Measurements from ENCODE around the gene ZNF418. TPM values are rescaled to one million over a fixed set of nuclear protein-coding genes. Genes with fewer than 3 reads are reported as not detected.
"Not testable (repeated sequence)": the region's sequence is repeated elsewhere in the genome, so short reads cannot be mapped to it uniquely, and the experiment has no call there.

Gene ZNF418
- total RNA-seq, 1 donor from 2014 or later, result 26.5 TPM

DNA sequence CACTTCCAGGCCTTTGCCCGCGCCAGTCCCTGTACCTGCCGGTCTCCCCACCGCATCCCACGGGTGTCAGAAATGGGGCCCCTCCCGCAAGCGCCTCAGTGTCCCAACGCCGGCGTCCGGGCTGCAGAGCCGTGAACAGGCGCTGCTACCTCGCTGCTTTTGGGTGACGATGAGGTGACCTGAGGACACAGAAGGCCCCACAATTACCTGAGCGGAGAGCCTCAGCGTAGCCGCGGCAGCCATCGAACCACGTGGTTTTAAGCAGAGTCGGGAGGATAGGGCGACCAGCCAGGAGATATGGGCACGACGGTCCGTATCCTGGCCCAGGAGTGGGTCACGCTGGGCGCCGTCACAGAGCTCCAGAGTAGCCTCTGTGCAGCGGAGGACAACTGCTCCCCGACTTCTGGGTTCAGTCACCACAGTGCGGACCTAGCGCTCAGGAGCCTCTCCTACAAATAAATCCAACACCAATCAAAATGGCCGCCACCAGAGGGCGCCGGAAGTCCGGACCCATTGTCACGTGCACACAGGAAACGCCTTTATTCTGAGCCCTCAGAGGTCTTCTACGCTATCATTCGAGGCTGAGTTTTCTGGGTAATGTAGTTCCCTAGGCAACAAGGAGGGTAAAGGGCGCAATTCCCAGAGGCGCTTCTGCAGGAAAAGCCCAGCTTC lies 46.5 kb downstream of the ZNF418 start, which contains the start of gene ZNF814:
ZNF814 (minus strand) TSS at position 478 of the 672 bp plus-strand sequence; CDS start at position 243, 235 bp downstream.
- H3K36me3 Mint-ChIP-seq (ENCODE audit: low read depth), result peaks cover 41% of the 10 kb centered on the region
- H3K27ac Mint-ChIP-seq, result peak within 1 kb of the TSS; percentile 84
- DNase-seq (peak; percentile 80), ATAC-seq (ENCODE audit: low read depth) (peak; percentile 95)
- CTCF ChIA-PET, result no interaction called here
- no peaks in the 10 kb centered on the region for H3K9me3 Mint-ChIP-seq
- POLR2A ChIA-PET, result interaction anchor here (0.5 to 2.6 kb wide), 4 partner anchors 28 to 685 kb away, joined by 3 to 9 read pairs (median 4); partner anchors contain the start of genes ZNF417 and ZNF606
- H3K27me3 Mint-ChIP-seq, result no peaks in the 10 kb centered on the region
- H3K4me1 Mint-ChIP-seq, result peaks cover 37% of the 10 kb centered on the region
- H3K4me3 Mint-ChIP-seq, result peak within 1 kb of the TSS; percentile 95
- intact Hi-C loops (cut with micrococcal nuclease), result loop anchor here (1.0 to 5.0 kb wide), 3 partner anchors 28 to 59 kb away; partner anchors contain the start of genes ZNF256, ZNF417 and ZNF418
- TF ChIP-seq, protein P1, sequence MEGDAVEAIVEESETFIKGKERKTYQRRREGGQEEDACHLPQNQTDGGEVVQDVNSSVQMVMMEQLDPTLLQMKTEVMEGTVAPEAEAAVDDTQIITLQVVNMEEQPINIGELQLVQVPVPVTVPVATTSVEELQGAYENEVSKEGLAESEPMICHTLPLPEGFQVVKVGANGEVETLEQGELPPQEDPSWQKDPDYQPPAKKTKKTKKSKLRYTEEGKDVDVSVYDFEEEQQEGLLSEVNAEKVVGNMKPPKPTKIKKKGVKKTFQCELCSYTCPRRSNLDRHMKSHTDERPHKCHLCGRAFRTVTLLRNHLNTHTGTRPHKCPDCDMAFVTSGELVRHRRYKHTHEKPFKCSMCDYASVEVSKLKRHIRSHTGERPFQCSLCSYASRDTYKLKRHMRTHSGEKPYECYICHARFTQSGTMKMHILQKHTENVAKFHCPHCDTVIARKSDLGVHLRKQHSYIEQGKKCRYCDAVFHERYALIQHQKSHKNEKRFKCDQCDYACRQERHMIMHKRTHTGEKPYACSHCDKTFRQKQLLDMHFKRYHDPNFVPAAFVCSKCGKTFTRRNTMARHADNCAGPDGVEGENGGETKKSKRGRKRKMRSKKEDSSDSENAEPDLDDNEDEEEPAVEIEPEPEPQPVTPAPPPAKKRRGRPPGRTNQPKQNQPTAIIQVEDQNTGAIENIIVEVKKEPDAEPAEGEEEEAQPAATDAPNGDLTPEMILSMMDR (IDR thresholded peaks at IDR 0.05), result no peak

DNA sequence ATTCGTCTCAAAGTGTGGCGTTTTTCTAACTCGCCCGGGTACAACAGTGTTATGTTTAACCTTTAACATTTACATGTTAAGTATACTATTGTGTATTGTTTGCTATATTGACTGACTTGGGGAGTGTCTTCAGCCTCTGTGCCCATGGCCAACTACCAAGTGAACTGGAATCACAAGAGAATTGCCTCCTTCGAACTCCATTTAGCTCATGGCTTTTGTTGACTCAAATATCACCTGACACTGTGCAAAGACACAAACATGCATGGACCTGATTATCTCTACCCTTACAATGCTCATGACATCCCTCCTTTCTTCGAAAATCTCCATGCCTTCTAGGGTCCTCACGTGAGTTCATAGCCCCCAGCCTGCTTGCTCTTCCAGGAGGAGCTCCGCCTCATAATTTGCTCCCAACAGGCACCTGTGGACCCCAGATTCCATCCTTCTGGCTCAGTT lies 47.1 kb downstream of the ZNF418 start:
- Mint-ChIP-seq H3K27me3 (no peaks in the 10 kb centered on the region), H3K9me3 (no peaks in the 10 kb centered on the region), H3K36me3 (ENCODE audit: low read depth) (peaks cover 45% of the 10 kb centered on the region), H3K27ac (peak overlapping the region; percentile 84), H3K4me1 (peaks cover 40% of the 10 kb centered on the region), H3K4me3 (peak overlapping the region; percentile 95)
- TF ChIP-seq, protein P1 (IDR thresholded peaks at IDR 0.05), result no peak
- intact Hi-C loops (cut with micrococcal nuclease), result loop anchor here (1.0 to 5.0 kb wide), 2 partner anchors 28 to 59 kb away; partner anchors contain the start of genes ZNF256 and ZNF417
- ATAC-seq (ENCODE audit: low read depth) (no peak), DNase-seq (no peak)
- CTCF ChIA-PET, result interaction anchor here (1.0 kb wide), 1 partner anchor 15 kb away, joined by 5 read pairs; no protein-coding TSS in a partner anchor
- POLR2A ChIA-PET, result interaction anchor here (0.6 to 2.6 kb wide), 3 partner anchors 113 to 497 kb away, joined by 3 to 9 read pairs (median 3); partner anchors contain the start of gene ZNF606

DNA sequence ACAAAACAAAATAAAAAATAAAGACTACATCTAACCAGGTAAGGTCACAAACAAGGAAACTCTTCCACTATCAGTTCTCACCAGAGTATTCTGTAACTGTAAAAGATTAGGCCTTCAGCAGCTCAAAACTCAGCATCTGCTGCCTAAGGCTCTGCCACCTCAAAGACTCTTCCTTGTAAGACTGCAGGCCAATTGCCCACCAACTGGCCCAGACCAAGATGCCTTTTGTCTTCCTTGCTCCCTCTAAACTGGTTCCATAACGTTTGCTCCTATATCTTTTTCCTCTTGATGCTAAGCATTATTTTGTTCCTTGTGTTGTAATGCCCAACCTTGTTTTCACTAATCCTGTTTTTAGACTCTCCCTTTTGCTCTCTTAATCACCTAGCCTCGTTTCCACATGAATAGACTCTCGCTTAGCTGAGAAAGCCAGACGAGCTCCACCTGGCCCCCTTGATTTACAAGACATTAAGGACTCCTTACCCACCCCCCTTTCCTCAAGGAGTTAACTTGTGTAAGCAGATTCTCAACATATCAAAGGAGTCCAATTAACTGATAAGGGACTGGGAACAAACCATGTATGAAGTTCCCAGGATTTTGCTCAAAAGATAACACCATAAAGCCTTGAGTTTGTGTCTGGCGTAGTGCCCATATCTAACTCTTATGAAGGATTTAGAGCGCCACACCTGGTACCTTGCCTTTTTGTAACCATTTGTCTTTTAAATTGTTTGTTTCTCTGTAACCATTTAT lies 47.8 kb downstream of the ZNF418 start:
- peak overlapping the region; percentile 13 for H3K27ac Mint-ChIP-seq

DNA sequence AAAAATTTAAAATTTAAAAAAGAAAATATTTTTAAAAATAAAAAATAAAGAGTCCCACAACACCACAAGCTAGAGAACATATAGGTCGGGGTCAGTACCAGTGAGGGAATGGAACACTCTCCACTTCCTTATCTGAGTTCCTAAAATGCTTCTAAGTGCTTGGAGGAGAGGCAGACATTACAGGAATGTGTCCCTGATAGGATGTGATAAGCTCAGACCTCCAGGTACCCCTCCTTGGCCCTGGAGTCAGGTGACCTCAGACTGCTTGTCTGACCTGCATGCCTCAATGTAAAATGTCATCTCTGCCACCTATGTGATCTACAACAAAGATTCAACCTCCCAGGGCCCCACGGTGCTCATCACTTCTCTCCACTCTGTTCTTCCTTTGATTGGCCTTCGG lies 49.2 kb downstream of the ZNF418 start:
- Mint-ChIP-seq H3K4me3 (peak overlapping the region; percentile 1), H3K27me3 (no peaks in the 10 kb centered on the region), H3K36me3 (ENCODE audit: low read depth) (peaks cover 51% of the 10 kb centered on the region), H3K4me1 (peaks cover 40% of the 10 kb centered on the region), H3K9me3 (no peaks in the 10 kb centered on the region), H3K27ac (no peak overlapping the region)
- ChIA-PET POLR2A (interaction anchor here (0.5 kb wide), 1 partner anchor 12 kb away, joined by 3 read pairs; no protein-coding TSS in a partner anchor), CTCF (no interaction called here)
- no peak for ATAC-seq (ENCODE audit: low read depth)
- DNase-seq, result no peak
- TF ChIP-seq, protein P1 (IDR thresholded peaks at IDR 0.05), result no peak
- intact Hi-C loops (cut with micrococcal nuclease), result loop anchor here (5.0 kb wide), 1 partner anchor 61 kb away; the partner anchor contains the start of gene ZNF256

More for the DNA sequence above, 47.8 kb downstream of the ZNF418 start:
- intact Hi-C loops (cut with micrococcal nuclease), result loop anchor here (5.0 kb wide), 1 partner anchor 60 kb away; the partner anchor contains the start of gene ZNF256
- ChIA-PET POLR2A (interaction anchor here (0.6 to 2.6 kb wide), 3 partner anchors 115 to 497 kb away, joined by 3 to 9 read pairs (median 3); partner anchors contain the start of gene ZNF606), CTCF (interaction anchor here (1.0 kb wide), 1 partner anchor 16 kb away, joined by 5 read pairs; no protein-coding TSS in a partner anchor)
- Mint-ChIP-seq H3K4me3 (peak overlapping the region; percentile 95), H3K9me3 (no peaks in the 10 kb centered on the region), H3K4me1 (peaks cover 40% of the 10 kb centered on the region), H3K36me3 (ENCODE audit: low read depth) (peaks cover 51% of the 10 kb centered on the region), H3K27me3 (no peaks in the 10 kb centered on the region)
- DNase-seq (no peak), ATAC-seq (ENCODE audit: low read depth) (no peak)
- TF ChIP-seq, protein P1 (IDR thresholded peaks at IDR 0.05), result no peak

DNA sequence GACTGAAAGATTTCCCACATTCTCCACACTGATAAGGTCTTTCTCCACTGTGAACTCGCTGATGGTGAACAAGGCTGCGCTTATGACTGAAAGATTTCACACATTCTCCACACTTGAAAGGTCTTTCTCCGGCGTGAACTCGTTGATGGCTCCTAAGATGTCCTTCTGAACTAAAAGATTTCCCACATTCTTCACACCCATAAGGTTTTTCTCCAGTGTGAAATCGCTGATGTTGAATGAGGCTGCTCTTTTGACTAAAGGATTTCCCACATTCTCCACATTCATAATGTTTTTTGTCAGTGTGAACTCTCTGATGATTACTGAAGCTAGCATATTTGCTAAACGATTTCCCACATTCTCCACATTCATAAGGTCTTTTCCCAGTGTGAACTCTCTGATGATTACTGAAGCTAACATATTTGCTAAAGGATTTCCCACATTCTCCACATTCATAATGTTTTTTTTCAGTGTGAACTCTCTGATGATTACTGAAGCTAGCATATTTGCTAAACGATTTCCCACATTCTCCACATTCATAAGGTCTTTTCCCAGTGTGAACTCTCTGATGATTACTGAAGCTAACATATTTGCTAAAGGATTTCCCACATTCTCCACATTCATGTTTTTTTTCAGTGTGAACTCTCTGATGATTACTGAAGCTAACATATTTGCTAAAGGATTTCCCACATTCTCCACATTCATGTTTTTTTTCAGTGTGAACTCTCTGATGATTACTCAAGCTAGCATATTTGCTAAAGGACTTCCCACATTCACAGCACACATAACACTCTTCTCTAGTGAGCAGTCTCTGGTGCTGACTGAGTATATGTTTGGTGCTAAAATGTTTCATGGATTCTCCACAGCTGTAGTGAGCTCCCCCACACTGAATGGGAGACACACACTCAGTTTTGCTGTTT lies 61.1 kb downstream of the ZNF418 start:
- H3K36me3 Mint-ChIP-seq (ENCODE audit: low read depth), result peaks cover 73% of the 10 kb centered on the region
- CTCF ChIA-PET, result not testable (repeated sequence)
- peaks cover 37% of the 10 kb centered on the region for H3K9me3 Mint-ChIP-seq

More for the DNA sequence above, 61.1 kb downstream of the ZNF418 start:
- DNase-seq; ATAC-seq (ENCODE audit: low read depth); H3K4me3 Mint-ChIP-seq; H3K27me3 Mint-ChIP-seq; intact Hi-C loops (cut with micrococcal nuclease); H3K27ac Mint-ChIP-seq; H3K4me1 Mint-ChIP-seq: not testable (repeated sequence)
- POLR2A ChIA-PET, result interaction anchor here (0.6 kb wide), 2 partner anchors 12 to 105 kb away, joined by 3 to 7 read pairs; no protein-coding TSS in a partner anchor

Data from activated B cell treated with CpG ODN at 0.5 μM for 24 hours (primary cell).